Neural cell (in vitro differentiated cells): ENCODE measurements around the gene GABPA.

Source experiments
- EP300 ChIP-seq: fragments of 450-650 bp; conservative IDR thresholded peaks from 2 replicates; pipeline ENCODE4 v1.6.1; 2014; ENCODE audit warnings: antibody characterized with exemption, mild to moderate bottlenecking, moderate library complexity; ENCODE audit not compliant: poor library complexity, severe bottlenecking
- EZH2 ChIP-seq: fragments of 200-600, 300-800 bp; shearing (Covaris generic), sonication (generic); IDR thresholded peaks from 2 replicates; pipeline ENCODE4 v1.6.1; 2014; ENCODE audit warnings: antibody characterized with exemption, low read length, borderline replicate concordance, mild to moderate bottlenecking; ENCODE audit not compliant: insufficient read depth, poor library complexity, severe bottlenecking
- RAD21 ChIP-seq: fragments of 450-650 bp; conservative IDR thresholded peaks from 2 replicates; pipeline ENCODE4 v1.6.1; 2014; ENCODE audit warnings: antibody characterized with exemption, mild to moderate bottlenecking, moderate library complexity
- SMC3 ChIP-seq: fragments of 450-650 bp; conservative IDR thresholded peaks from 2 replicates; pipeline ENCODE4 v1.6.1; 2014; ENCODE audit warnings: antibody characterized with exemption, mild to moderate bottlenecking, moderate library complexity; ENCODE audit not compliant: poor library complexity
- TAF1 ChIP-seq: IDR thresholded peaks from 2 replicates; pipeline ENCODE4 v1.6.1; 2012; ENCODE audit warnings: low read depth
- TF ChIP-seq, protein P1 (sequence below): fragments of 450-650 bp; IDR thresholded peaks from 2 replicates; pipeline ENCODE4 v1.5.1; 2014; ENCODE audit warnings: antibody characterized with exemption, mild to moderate bottlenecking, moderate library complexity; ENCODE audit not compliant: poor library complexity, severe bottlenecking

DNA sequence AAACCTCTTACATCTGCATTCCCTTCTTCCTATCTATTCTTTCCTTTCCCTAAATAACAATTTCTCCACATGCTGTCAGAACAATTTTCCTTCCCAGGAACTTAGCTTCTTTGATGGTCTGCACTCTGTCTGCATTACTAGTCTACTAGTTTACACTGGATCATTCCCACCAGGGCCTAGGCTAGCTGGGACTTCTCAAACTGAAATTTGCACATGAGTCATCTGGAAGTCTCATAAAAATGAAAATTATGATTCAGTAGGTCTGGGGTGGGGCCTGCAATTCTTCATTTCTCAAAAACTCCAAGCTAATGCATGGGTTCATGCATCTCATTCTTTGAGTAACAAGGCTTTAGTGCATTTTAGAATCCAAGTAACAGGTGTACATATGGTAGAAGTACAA lies 74.2 kb downstream of the GABPA start:
- TF ChIP-seq, protein P1, sequence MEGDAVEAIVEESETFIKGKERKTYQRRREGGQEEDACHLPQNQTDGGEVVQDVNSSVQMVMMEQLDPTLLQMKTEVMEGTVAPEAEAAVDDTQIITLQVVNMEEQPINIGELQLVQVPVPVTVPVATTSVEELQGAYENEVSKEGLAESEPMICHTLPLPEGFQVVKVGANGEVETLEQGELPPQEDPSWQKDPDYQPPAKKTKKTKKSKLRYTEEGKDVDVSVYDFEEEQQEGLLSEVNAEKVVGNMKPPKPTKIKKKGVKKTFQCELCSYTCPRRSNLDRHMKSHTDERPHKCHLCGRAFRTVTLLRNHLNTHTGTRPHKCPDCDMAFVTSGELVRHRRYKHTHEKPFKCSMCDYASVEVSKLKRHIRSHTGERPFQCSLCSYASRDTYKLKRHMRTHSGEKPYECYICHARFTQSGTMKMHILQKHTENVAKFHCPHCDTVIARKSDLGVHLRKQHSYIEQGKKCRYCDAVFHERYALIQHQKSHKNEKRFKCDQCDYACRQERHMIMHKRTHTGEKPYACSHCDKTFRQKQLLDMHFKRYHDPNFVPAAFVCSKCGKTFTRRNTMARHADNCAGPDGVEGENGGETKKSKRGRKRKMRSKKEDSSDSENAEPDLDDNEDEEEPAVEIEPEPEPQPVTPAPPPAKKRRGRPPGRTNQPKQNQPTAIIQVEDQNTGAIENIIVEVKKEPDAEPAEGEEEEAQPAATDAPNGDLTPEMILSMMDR, result no peak
- TF ChIP-seq SMC3 (no peak), RAD21 (no peak), EZH2 (no peak), EP300 (no peak), TAF1 (no peak)
